IMR-90 (cell line): ENCODE measurements around the gene OFD1. TPM values are rescaled to one million over a fixed set of nuclear protein-coding genes. Genes with fewer than 3 reads are reported as not detected.

Experiments
- ATAC-seq: fragments of 200-7000 bp; cut with Tn5 transposase; 2 replicates; pipeline ENCODE4 v1.9.1; 2020; ENCODE audit warnings: low read depth, mild to moderate bottlenecking, moderate library complexity
- BruUV-seq: library from RNA; stranded (reverse); fragments of 400-500 nt; replicated peaks from 2 replicates; lab custom pipeline; 2021; lab: Mats Ljungman, UMichigan
- CTCF ChIA-PET: fragments of 300-600 bp; formaldehyde crosslinking; extraction: SDS; loops from one replicate; lab custom pipeline; 2021; ENCODE audit warnings: antibody characterized with exemption; lab: Yijun Ruan, JAX
- POLR2A ChIA-PET: fragments of 300-600 bp; sonication (Branson Sonifier 250); formaldehyde crosslinking; loops from one replicate; lab custom pipeline; 2022; ENCODE audit warnings: antibody characterized with exemption; ENCODE audit not compliant: unreplicated experiment; lab: Charles Lee
- DNase-seq: peaks from one replicate; pipeline ENCODE4 v3.0.0; 2013
- H2AFZ ChIP-seq: replicated peaks from 2 replicates; pipeline ENCODE3; 2013; ENCODE audit warnings: low read length, mild to moderate bottlenecking; ENCODE audit not compliant: poor library complexity
- H2AK5ac ChIP-seq: 2 replicates; pipeline ENCODE4 v1.6.1; 2013; ENCODE audit warnings: low read depth, low read length, inconsistent platforms
- H2AK9ac ChIP-seq: replicated peaks from 2 replicates; pipeline ENCODE3; 2013; ENCODE audit warnings: mild to moderate bottlenecking, low read depth, low read length, moderate library complexity; ENCODE audit not compliant: poor library complexity
- H2BK120ac ChIP-seq: 2 replicates; pipeline ENCODE4 v1.6.1; 2013; ENCODE audit warnings: low read depth, low read length, inconsistent platforms
- H2BK15ac ChIP-seq: 3 replicates; pipeline ENCODE4 v1.6.1; 2013; ENCODE audit warnings: low read depth, low read length, inconsistent platforms
- H2BK20ac ChIP-seq: 2 replicates; pipeline ENCODE4 v1.6.1; 2013; ENCODE audit warnings: low read depth, mild to moderate bottlenecking, inconsistent platforms, low read length, moderate library complexity
- H2BK5ac ChIP-seq: 2 replicates; pipeline ENCODE4 v1.6.1; 2013; ENCODE audit warnings: mild to moderate bottlenecking, low read depth, low read length, inconsistent platforms; ENCODE audit not compliant: poor library complexity, severe bottlenecking
- H3K14ac ChIP-seq: replicated peaks from 2 replicates; pipeline ENCODE4 v1.6.1; 2013; ENCODE audit warnings: low read depth, low read length, inconsistent platforms
- H3K18ac ChIP-seq: 2 replicates; pipeline ENCODE4 v1.6.1; 2013; ENCODE audit warnings: low read depth, low read length, control low read depth
- H3K23ac ChIP-seq: 2 replicates; pipeline ENCODE4 v1.6.1; 2013; ENCODE audit warnings: low read depth, low read length, inconsistent platforms
- H3K27ac ChIP-seq: 2 replicates; pipeline ENCODE4 v1.5.1; 2013; ENCODE audit warnings: mild to moderate bottlenecking, control low read depth, low read length; ENCODE audit not compliant: insufficient read depth
- H3K27me3 ChIP-seq: 2 replicates; pipeline ENCODE4 v1.6.1; 2013; ENCODE audit warnings: low read length; ENCODE audit not compliant: control insufficient read depth, insufficient read depth
- H3K36me3 ChIP-seq: 2 replicates; pipeline ENCODE4 v1.6.1; 2013; ENCODE audit warnings: low read length, mixed read lengths; ENCODE audit not compliant: control insufficient read depth, insufficient read depth
- H3K4ac ChIP-seq: 2 replicates; pipeline ENCODE4 v1.6.1; 2013; ENCODE audit warnings: low read depth, low read length, inconsistent platforms
- H3K4me1 ChIP-seq: 2 replicates; pipeline ENCODE4 v1.6.1; 2013; ENCODE audit warnings: low read length, mixed read lengths; ENCODE audit not compliant: control insufficient read depth, insufficient read depth
- H3K4me2 ChIP-seq: 2 replicates; pipeline ENCODE4 v1.6.1; 2013; ENCODE audit warnings: low read depth, mild to moderate bottlenecking, control low read depth, low read length, moderate library complexity
- H3K4me3 ChIP-seq: 2 replicates; pipeline ENCODE4 v1.5.1; 2013; ENCODE audit warnings: low read depth, mild to moderate bottlenecking, control low read depth, low read length, moderate library complexity; ENCODE audit not compliant: insufficient read depth
- H3K56ac ChIP-seq: 2 replicates; pipeline ENCODE4 v1.6.1; 2013; ENCODE audit warnings: low read length, inconsistent platforms; ENCODE audit not compliant: insufficient read depth; ENCODE audit errors: extremely low read depth
- H3K79me1 ChIP-seq, 2 experiments: 2 replicates each; pipeline ENCODE4 v1.6.1; 2013; ENCODE audit warnings: low read length in 2 of 2, inconsistent platforms in 1 of 2, low read depth in 1 of 2
- H3K9ac ChIP-seq: 2 replicates; pipeline ENCODE4 v1.6.1; 2013; ENCODE audit warnings: low read depth, low read length, control low read depth
- H3K9me1 ChIP-seq: 2 replicates; pipeline ENCODE4 v1.6.1; 2013; ENCODE audit warnings: low read length, inconsistent platforms; ENCODE audit not compliant: insufficient read depth
- H3K9me3 ChIP-seq: 2 replicates; pipeline ENCODE4 v1.6.1; 2013; ENCODE audit warnings: low read length; ENCODE audit not compliant: control insufficient read depth, insufficient read depth
- H4K20me1 ChIP-seq: 2 replicates; pipeline ENCODE4 v1.6.1; 2013; ENCODE audit warnings: low read length, inconsistent platforms; ENCODE audit not compliant: insufficient read depth
- H4K5ac ChIP-seq: 2 replicates; pipeline ENCODE4 v1.6.1; 2013; ENCODE audit warnings: mild to moderate bottlenecking, low read depth, low read length, control low read depth
- H4K8ac ChIP-seq, 2 experiments: 2 replicates each; pipeline ENCODE4 v1.6.1; 2013; ENCODE audit warnings: low read depth in 2 of 2, low read length in 2 of 2, control low read depth in 1 of 2, inconsistent platforms in 1 of 2
- H4K91ac ChIP-seq: 2 replicates; pipeline ENCODE4 v1.6.1; 2013; ENCODE audit warnings: low read depth, low read length, inconsistent platforms; ENCODE audit not compliant: insufficient read depth
- BHLHE40 ChIP-seq: fragments of 150-350 bp; IDR thresholded peaks from 2 replicates; pipeline ENCODE4 v1.6.1; 2016; ENCODE audit warnings: mild to moderate bottlenecking, low read depth, low read length
- CEBPB ChIP-seq: IDR thresholded peaks from 2 replicates; pipeline ENCODE4 v1.6.1; 2012; ENCODE audit warnings: low read depth, low read length, improper control_type of control experiment
- CHD1 ChIP-seq: IDR thresholded peaks from 2 replicates; pipeline ENCODE4 v1.6.1; 2012; ENCODE audit warnings: low read depth, low read length, improper control_type of control experiment
- FOS ChIP-seq: fragments of 150-350 bp; IDR thresholded peaks from 2 replicates; pipeline ENCODE4 v1.6.1; 2016; ENCODE audit warnings: low read depth, low read length
- WGBS, 2 experiments: methylation state at CpG; one replicate each; pipeline versions ENCODE4 v1.1.5 to v1.1.7; 2013; ENCODE audit warnings: missing lambda C conversion rate in 2 of 2; ENCODE audit not compliant: insufficient read length in 1 of 2; ENCODE audit errors: extremely low coverage in 2 of 2; 5-methylcytosine and 5-hydroxymethylcytosine counted together
- dilution Hi-C: fragments of 300-500 bp; cut with HindIII; formaldehyde crosslinking; loops from one replicate; pipeline ENCODE4 v1.14.3; 2018; ENCODE audit warnings: low sequenced_read_pairs; ENCODE audit not compliant: unreplicated experiment
- in situ Hi-C: fragments of 300-500 bp; cut with MboI; formaldehyde crosslinking; loops from 3 replicates; pipeline ENCODE4 v1.14.3; 2019; ENCODE audit warnings: low sequenced_read_pairs, inconsistent platforms, mixed read lengths
- intact Hi-C: fragments of 100-400 bp; cut with micrococcal nuclease; formaldehyde crosslinking; loops from 2 replicates; pipeline ENCODE4 v1.10.0; 2022
- polyA plus RNA-seq, 3 experiments: library from polyadenylated mRNA; depleted of rRNA; stranded (reverse); fragments of >200 nt; gene quantifications; 2 replicates each; pipeline ENCODE4 v1.2.3, GENCODE V29; 2012; ENCODE audit warnings: low replicate concordance in 1 of 3
- total RNA-seq: library from RNA; depleted of rRNA; stranded (reverse); fragments of >200 nt; gene quantifications from 2 replicates; pipeline ENCODE4 v1.2.3, GENCODE V29; 2012

Gene OFD1
- total and polyA plus RNA-seq, 2 of the 4 experiments (the other 2 are of a cell fraction), result 8.4 to 8.6 TPM

DNA sequence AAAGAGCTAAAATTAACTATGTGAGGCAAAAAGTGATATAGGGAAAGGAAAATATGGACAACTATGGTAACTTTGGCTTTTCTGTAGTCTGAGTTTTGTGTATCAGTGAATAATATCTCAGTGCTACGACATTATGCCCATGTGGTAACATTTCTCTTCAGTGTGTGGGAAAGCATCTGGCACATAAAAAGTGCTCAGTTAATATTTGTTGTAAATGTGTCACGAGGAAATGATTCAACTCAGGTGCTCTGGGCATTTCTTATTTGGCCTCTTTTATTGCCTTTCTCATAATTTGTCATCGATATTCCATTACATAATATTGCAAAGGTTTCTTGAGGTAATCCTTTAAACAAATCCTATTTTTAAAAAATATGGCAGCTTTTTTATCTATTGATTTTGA lies 17.6 kb downstream of the OFD1 start:
- H2BK15ac ChIP-seq, result no peak overlapping the region
- H4K5ac ChIP-seq, result no peak overlapping the region
- no peak for ATAC-seq
- dilution Hi-C loops, result no loop called here
- H3K27me3 ChIP-seq, result no peaks in the 10 kb centered on the region
- no TSS peak for BruUV-seq
- no peak overlapping the region for H3K23ac ChIP-seq
- H4K20me1 ChIP-seq, result no peaks in the 10 kb centered on the region
- H3K9me1 ChIP-seq, result no peaks in the 10 kb centered on the region
- no peaks in the 10 kb centered on the region for H3K9me3 ChIP-seq
- peaks cover 4% of the 10 kb centered on the region; the same call in 1 of the 2 replicates for H3K36me3 ChIP-seq
- CTCF ChIA-PET, result no interaction called here
- H2BK20ac ChIP-seq, result no peak overlapping the region
- no peak overlapping the region for H3K14ac ChIP-seq
- WGBS, 2 experiments, result no CpG with 5 or more reads among the region's 3 CpGs
- H3K79me1 ChIP-seq, result no peaks in the 10 kb centered on the region
- H3K9ac ChIP-seq, result no peak overlapping the region
- H3K4ac ChIP-seq, result no peak overlapping the region
- POLR2A ChIA-PET, result no interaction called here
- H2AK9ac ChIP-seq, result no peak overlapping the region
- no peak overlapping the region for H3K4me3 ChIP-seq
- no peak overlapping the region for H3K56ac ChIP-seq
- peaks cover 2% of the 10 kb centered on the region for H3K4me1 ChIP-seq
- no peak overlapping the region for H2AK5ac ChIP-seq
- H2AFZ ChIP-seq, result no peak overlapping the region
- H2BK5ac ChIP-seq, result no peak overlapping the region
- no peak overlapping the region for H4K91ac ChIP-seq
- H3K27ac ChIP-seq, result no peak overlapping the region
- in situ Hi-C loops, result no loop called here
- no peak overlapping the region for H4K8ac ChIP-seq
- no peak for DNase-seq
- no peak overlapping the region for H3K18ac ChIP-seq
- H2BK120ac ChIP-seq, result no peak overlapping the region
- H3K4me2 ChIP-seq, result no peak overlapping the region
- intact Hi-C loops, result no loop called here
- TF ChIP-seq CHD1 (no peak), CEBPB (no peak), FOS (no peak), BHLHE40 (no peak)
